HG03354 (cell line): Measurements from ENCODE around the gene PCMT1.
"Not testable (repeated sequence)": the region's sequence is repeated elsewhere in the genome, so short reads cannot be mapped to it uniquely, and the experiment has no call there.

ENCODE experiments used
- ATAC-seq: cut with Tn5 transposase; IDR thresholded peaks from one replicate; pipeline ENCODE4 v1.9.1; 2021; ENCODE audit warnings: mild to moderate bottlenecking; ENCODE audit not compliant: unreplicated experiment, poor library complexity, severe bottlenecking

Gene PCMT1

DNA sequence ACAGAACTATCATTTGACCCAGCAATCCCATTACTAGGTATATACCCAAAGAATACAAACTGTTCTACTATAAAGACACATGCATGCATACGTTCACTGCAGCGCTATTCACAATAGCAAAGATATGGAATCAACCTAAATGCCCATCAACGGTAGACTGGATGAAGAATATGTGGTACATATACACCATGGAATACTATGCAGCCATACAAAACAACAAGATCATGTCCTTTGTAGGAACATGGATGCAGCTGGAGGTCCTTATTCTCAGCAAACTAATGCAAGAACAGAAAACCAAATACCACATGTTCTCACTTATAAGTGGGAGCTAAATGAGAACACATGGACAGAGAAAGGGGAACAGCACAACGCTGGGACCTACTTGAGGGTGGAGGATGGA is 98.8 kb downstream of the PCMT1 start:
- not testable (repeated sequence) for ATAC-seq

DNA sequence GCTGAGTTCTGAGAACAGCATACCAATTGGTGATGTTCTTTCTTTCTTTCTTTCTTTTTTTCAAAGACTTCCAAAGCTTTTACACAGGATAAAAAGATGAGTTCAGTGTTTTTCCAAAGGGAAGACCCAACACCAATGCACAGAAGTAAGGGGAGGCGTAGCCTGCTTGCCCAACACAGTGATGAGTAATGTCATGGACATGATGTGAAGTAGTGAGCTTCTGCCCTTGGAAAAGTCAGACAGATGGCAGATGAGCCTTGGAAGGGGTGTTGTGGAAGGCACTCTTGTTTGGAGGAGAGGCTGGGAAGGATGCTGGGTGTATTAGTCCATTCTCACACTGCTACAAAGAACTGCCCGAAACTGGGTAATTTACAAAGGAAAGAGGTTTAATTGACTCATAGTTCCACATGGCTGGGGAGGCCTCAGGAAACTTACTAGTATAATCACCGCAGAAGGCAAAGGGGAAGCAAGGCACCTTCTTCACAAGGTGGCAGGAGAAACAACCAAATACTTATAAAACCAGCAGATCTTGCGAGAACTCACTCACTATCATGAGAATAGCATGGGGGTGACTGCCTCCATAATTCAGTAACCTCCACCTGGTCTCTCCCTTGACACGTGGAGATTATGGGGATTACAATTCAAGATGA is 102.0 kb downstream of the PCMT1 start:
- ATAC-seq: no peak

DNA sequence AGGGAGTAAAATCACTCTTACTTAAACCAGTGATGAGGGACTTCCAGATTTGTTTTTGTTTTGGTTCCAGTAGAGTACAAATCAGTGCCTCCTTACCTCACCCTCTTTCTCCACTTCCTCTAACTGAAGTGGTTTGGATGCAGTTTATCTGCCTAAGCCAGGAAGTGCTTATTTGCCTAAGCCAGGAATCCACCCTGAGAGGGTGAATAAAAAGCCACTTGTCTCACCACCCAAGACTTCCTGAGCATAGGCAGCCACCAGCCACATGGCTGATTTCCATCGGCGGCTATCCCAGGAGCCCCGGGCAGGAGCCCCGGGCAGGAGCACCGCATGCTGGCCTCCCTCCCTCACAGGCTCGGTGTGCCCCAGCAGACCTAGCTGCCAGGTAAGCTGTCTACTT is 102.6 kb downstream of the PCMT1 start:
- ATAC-seq: no peak

DNA sequence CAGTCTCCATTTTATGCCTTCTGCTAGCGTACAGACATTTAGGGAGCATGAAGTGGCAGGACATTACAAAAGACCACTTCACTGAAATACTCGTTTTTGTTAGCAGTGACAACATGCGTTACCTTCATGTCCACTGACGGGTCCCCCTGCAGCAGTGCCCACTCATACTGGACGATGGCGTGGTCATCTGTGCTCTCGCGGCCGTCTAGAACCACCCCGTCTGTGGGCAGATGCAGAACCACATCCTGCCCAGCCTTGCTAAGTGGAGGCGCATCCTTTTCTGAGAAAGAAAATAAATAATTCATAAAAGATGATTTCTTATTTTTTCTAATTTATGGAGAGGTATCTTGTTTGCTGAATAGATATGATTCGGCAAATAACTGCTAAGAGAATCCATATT is 103.3 kb downstream of the PCMT1 start:
- no peak for ATAC-seq

DNA sequence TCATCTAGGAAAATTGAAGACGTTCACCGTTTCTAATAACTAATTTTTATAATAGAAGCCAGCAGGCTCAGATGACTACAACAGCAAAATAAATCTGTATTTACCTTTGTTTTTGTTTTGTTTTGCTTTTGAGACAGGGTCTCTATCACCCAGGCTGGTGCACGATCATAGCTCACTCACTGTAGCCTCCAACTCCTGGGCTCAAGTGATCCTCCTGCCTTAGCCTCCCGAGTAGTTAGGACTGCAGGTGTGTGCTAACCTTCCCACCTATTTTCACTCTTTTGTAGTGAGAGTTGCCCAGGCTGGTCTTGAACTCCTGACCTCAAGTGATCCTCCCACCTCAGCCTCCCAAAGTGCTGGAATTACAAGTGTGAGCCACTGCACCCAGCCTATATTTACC is 104.5 kb downstream of the PCMT1 start:
- ATAC-seq: not testable (repeated sequence)

DNA sequence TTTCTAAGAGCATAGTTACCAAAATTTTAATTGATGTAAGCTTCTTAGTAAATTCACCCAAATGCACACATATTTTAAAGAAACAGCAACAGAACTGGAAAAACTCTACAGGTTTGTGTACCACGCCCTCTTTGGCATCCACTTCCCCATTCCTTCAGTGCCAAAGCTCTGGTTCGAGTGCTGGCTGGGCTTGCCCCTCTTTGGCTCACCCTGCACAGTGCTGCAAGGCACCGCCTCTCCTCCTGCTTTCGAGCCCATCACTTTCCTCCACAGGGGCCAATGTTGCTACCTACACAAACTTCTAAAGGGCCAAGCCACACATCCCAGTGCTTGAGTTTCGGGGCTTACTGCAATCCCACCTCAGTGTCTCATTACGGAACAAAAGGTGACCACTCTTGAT is 105.0 kb downstream of the PCMT1 start:
- no peak for ATAC-seq

DNA sequence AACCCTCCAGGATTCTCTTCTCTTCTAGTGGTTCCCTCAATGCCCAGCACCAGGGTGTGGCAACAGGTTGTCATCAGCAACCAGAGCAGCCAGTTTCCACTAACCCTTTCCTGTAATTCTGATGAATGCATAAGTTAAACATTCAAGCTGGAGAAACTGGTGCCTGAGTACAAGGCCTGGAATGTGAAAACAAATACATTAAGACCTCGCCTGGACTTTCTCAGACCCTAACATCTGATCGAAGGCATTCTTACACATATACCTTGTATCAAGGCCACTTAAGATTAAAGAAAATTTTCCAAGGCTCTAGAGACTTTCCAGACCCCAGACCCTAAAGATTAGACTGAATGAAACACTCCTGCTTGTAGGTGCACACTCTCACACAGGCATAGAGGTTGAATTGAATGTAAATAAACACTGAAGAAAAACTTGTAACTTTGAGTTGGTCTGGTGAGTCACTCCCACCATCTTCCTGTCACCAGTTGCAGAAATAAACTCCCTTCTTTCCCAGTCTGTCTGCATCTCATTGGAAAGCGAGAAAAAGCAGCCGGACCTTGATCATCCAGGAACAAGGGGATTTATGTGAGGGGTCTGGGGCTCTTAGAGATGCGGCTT is 105.6 kb downstream of the PCMT1 start:
- no peak for ATAC-seq

DNA sequence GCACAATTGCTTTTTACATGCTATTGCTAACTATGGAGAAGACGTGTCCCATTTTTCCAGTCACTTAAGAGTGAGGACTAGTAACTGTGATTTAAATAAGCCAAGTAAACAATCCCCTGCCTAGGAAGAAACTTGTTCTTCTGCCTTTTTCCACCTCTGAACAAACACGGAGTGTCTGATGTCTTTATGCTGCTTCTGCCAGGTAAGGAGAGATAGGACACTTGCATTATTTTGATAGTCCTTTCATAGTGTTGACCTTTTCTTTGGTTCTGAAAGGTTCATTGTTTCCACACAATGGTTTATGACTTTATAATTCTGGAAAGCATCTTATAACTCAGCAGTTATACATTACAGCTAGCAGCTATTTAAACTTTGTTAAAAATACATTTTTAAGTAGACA is 106.2 kb downstream of the PCMT1 start:
- ATAC-seq: no peak

DNA sequence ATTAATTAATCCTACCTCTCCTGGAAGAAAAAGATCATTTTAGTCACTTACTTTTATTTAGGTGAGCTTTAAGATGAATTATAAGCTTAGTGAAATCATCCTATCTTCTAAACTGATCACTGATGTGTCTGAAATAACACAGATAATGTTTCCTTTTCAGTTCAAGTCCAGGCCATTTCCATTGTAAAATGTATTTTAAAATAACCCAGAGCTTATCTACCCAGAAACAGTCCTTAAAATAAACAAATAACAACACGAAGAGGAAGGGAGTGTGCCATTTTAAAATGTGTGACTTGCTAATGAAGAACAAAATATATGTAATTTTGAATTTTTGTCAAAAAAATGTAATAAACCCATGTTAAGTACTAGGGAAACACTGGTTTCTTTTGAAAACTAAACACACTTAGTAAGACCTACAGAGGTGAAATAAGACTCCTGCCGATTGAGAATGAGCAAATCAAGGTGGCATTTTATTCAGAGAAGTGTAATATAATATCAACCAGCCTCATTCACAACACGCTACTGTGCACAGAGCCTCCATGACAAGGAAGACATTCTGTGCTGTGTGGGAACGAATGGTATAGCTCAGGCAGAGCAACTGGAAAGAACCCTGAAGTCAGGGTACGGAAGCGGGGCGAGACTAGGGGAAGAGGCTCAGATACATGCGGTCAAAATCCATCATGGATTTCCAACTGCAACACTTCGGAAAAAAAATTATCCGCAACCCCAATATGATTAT is 106.9 kb downstream of the PCMT1 start:
- ATAC-seq: no peak

DNA sequence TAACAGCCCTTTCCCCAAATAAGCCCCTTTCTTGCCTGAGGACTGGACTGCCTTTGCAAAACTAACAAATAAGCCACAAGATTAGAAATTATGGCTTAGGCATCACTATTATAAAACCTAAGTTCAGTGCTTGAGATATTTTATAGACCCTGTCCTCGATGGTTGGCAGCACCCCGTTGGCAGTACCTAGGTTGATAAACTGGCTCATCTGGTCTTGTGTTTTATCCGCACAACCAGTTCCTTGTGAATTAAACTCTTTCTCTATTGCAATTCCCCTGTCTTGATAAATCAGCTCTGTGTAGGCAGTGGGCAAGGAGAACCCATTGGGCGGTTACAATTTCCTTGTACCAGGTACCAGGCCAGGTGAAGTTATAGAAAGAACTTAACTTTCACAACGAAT is 108.0 kb downstream of the PCMT1 start:
- ATAC-seq: no peak

DNA sequence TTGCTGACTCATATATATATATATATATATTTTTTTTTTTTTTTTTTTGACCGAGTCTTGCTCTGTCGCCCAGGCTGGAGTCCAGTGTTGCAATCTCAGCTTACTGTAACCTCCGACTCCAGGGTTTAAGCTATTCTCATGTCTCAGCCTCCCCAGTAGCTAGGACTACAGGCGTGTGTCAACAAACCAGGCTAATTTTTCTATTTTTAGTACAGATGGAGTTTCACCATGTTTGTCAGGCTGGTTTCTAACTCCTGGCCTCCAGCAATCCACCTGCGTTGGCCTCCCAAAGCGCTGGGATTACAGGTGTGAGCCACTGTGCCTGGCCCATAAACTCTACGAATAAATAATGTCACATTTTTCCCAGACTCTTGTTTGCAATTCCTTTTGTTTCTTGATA is 109.8 kb downstream of the PCMT1 start:
- ATAC-seq: no peak

DNA sequence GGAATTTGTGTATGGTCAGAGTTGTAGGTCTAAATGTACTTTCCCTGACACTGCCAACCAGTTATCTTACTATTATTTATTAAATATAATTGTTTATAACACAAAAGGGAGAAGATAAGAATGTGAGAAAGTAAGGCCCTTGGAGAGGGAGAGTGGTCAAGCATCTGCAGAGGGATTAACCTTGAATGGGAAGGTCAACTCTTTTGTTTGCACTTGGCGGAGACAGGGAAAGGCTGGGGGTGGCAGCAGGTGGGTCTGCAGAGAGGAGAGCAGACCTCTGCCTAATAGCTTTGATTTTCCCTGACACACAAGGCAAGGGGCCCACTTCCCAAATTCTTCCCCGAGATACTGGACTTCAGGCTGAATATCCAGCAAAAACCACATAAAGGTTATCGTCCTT is 110.4 kb downstream of the PCMT1 start:
- ATAC-seq: no peak

DNA sequence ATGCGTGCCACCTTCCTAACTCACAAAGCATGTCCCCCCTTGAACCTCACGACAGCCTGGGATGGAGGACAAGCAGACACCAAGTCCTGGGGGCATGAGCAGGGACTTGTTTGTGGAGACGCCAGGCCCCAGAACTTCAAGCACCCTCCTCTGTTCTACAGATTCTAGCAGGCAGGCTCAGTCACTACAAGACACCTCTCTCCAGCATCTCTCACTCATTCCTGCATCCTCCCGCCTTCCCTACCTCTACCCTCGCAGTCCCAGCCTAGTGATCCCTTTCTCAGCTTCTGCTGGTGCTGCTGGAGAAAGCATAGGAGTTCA is 110.9 kb downstream of the PCMT1 start:
- no peak for ATAC-seq
